Astrocyte (in vitro differentiated cells and primary cell): ENCODE data around the gene ARHGAP19. TPM values are rescaled to one million over a fixed set of nuclear protein-coding genes. Genes with fewer than 3 reads are reported as not detected.

ENCODE experiments used
- DNase-seq: peaks from one replicate; pipeline ENCODE4 v3.0.0-alpha.2; 2010; ENCODE audit warnings: low read depth
- FAIRE-seq: peaks from 2 replicates; lab custom pipeline; 2011; peaks lifted over from hg19 to GRCh38; lab: Jason Lieb, UNC
- H2AFZ ChIP-seq: 2 replicates; pipeline ENCODE4 v1.6.0; 2012; ENCODE audit warnings: low read depth, low read length, inconsistent platforms
- H3K27ac ChIP-seq: 2 replicates; pipeline ENCODE4 v1.5.1; 2011; ENCODE audit warnings: low read depth, low read length, inconsistent platforms
- H3K27me3 ChIP-seq: 2 replicates; pipeline ENCODE4 v1.6.0; 2011; ENCODE audit warnings: low read length, inconsistent platforms; ENCODE audit not compliant: insufficient read depth
- H3K36me3 ChIP-seq: 2 replicates; pipeline ENCODE4 v1.5.1; 2011; ENCODE audit warnings: low read length, inconsistent platforms; ENCODE audit not compliant: insufficient read depth
- H3K4me1 ChIP-seq: 2 replicates; pipeline ENCODE4 v1.5.1; 2011; ENCODE audit warnings: low read length, inconsistent platforms; ENCODE audit not compliant: insufficient read depth
- H3K4me2 ChIP-seq: 2 replicates; pipeline ENCODE4 v1.6.0; 2012; ENCODE audit warnings: low read length, inconsistent platforms
- H3K4me3 ChIP-seq: 2 replicates; pipeline ENCODE4 v1.5.1; 2011; ENCODE audit warnings: low read depth, mild to moderate bottlenecking, low read length, inconsistent platforms; ENCODE audit not compliant: insufficient read depth
- H3K79me2 ChIP-seq: 2 replicates; pipeline ENCODE4 v1.6.0; 2012; ENCODE audit warnings: mild to moderate bottlenecking, low read length, inconsistent platforms; ENCODE audit not compliant: insufficient read depth
- H3K9ac ChIP-seq: 2 replicates; pipeline ENCODE4 v1.6.0; 2012; ENCODE audit warnings: mild to moderate bottlenecking, low read length, inconsistent platforms
- H3K9me3 ChIP-seq: 2 replicates; pipeline ENCODE4 v1.5.1; 2012; ENCODE audit warnings: low read depth, mild to moderate bottlenecking, low read length, inconsistent platforms; ENCODE audit not compliant: insufficient read depth
- H4K20me1 ChIP-seq: 2 replicates; pipeline ENCODE4 v1.6.0; 2012; ENCODE audit warnings: low read length, inconsistent platforms; ENCODE audit not compliant: insufficient read depth
- H3K27ac Mint-ChIP-seq: one replicate; pipeline ENCODE4 v1.8.0; 2021; ENCODE audit warnings: mild to moderate bottlenecking, mixed read lengths; ENCODE audit not compliant: unreplicated experiment
- H3K27me3 Mint-ChIP-seq: one replicate; pipeline ENCODE4 v1.8.0; 2021; ENCODE audit warnings: low read depth, mixed read lengths; ENCODE audit not compliant: unreplicated experiment
- H3K36me3 Mint-ChIP-seq: one replicate; pipeline ENCODE4 v1.8.0; 2021; ENCODE audit warnings: low read depth, mixed read lengths; ENCODE audit not compliant: unreplicated experiment
- H3K4me1 Mint-ChIP-seq: one replicate; pipeline ENCODE4 v1.8.0; 2021; ENCODE audit warnings: low read depth, mixed read lengths; ENCODE audit not compliant: unreplicated experiment
- H3K4me3 Mint-ChIP-seq: one replicate; pipeline ENCODE4 v1.8.0; 2021; ENCODE audit warnings: mild to moderate bottlenecking, moderate library complexity, mixed read lengths; ENCODE audit not compliant: unreplicated experiment
- H3K9me3 Mint-ChIP-seq: one replicate; pipeline ENCODE4 v1.8.0; 2021; ENCODE audit warnings: mild to moderate bottlenecking, mixed read lengths; ENCODE audit not compliant: unreplicated experiment
- EZH2 ChIP-seq: IDR thresholded peaks from 2 replicates; pipeline ENCODE4 v1.6.1; 2012; ENCODE audit warnings: mild to moderate bottlenecking, low read length, inconsistent platforms; ENCODE audit not compliant: insufficient read depth
- total RNA-seq: library from RNA; stranded (reverse); gene quantifications from 2 replicates; pipeline ENCODE4 v1.2.1, GENCODE V29; 2021
- TF ChIP-seq, protein P1 (sequence below): IDR thresholded peaks from 2 replicates; pipeline ENCODE4 v1.5.1; 2011; ENCODE audit warnings: low read depth, mild to moderate bottlenecking, inconsistent platforms, low read length, moderate library complexity; ENCODE audit not compliant: insufficient read depth

ARHGAP19 gene
- total RNA-seq, 1 donor from 2014 or later = 9.0 TPM

DNA sequence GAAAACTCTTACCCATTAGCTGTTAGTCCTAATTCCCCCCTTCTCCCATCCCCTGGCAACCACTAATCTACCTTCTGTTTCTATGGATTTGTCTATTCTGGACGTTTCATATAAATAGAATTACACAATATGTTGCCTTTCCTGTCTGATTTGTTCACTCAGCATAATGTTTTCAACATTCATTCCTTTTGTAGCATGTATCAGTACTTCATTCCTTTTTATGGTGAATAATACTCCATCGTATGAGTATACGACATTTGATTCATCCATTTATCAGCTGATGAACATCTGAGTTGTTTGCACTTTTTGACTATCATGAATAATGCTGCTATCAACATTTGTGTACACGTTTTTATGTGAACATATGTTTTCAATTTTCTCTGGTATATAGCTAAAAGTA is 22.2 kb upstream of the ARHGAP19 start:
- Histone ChIP-seq H3K9ac (no peak overlapping the region), H3K4me2 (no peak overlapping the region), H3K4me1 (peaks cover under 1% of the 10 kb centered on the region), H4K20me1 (no peaks in the 10 kb centered on the region), H3K27ac (no peak overlapping the region), H2AFZ (no peak overlapping the region), H3K4me3 (no peak overlapping the region), H3K36me3 (no peaks in the 10 kb centered on the region), H3K79me2 (no peaks in the 10 kb centered on the region), H3K27me3 (peaks cover 3% of the 10 kb centered on the region), H3K9me3 (no peaks in the 10 kb centered on the region)
- Mint-ChIP-seq H3K27ac (no peak overlapping the region), H3K27me3 (no peaks in the 10 kb centered on the region), H3K4me3 (no peak overlapping the region), H3K36me3 (no peaks in the 10 kb centered on the region), H3K4me1 (peaks cover 2% of the 10 kb centered on the region), H3K9me3 (no peaks in the 10 kb centered on the region)
- DNase-seq (no peak), FAIRE-seq (no peak)
- TF ChIP-seq EZH2 = no peak
- TF ChIP-seq, protein P1, sequence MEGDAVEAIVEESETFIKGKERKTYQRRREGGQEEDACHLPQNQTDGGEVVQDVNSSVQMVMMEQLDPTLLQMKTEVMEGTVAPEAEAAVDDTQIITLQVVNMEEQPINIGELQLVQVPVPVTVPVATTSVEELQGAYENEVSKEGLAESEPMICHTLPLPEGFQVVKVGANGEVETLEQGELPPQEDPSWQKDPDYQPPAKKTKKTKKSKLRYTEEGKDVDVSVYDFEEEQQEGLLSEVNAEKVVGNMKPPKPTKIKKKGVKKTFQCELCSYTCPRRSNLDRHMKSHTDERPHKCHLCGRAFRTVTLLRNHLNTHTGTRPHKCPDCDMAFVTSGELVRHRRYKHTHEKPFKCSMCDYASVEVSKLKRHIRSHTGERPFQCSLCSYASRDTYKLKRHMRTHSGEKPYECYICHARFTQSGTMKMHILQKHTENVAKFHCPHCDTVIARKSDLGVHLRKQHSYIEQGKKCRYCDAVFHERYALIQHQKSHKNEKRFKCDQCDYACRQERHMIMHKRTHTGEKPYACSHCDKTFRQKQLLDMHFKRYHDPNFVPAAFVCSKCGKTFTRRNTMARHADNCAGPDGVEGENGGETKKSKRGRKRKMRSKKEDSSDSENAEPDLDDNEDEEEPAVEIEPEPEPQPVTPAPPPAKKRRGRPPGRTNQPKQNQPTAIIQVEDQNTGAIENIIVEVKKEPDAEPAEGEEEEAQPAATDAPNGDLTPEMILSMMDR = no peak

DNA sequence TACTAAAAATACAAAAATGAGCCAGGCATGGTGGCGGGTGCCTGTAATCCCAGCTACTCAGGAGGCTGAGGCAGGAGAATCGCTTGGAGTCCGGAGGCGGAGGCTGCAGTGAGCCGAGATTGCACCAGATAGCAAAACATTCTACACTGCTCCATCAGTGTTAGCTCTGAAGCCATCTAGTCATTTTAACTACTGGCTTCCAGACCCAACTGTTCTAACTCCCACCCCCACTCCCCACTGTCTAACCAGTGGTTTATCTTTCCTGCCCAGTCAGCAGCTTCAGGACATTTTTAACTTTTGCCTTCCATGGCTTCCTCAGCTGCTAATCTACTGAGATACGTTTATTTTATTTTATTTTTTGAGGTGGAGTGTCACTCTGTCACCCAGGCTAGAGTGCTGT is 20.5 kb upstream of the ARHGAP19 start:
- H3K4me3 ChIP-seq = no peak overlapping the region
- H3K27ac ChIP-seq = no peak overlapping the region
- Mint-ChIP-seq H3K27me3 (no peaks in the 10 kb centered on the region), H3K4me3 (no peak overlapping the region), H3K27ac (no peak overlapping the region), H3K4me1 (no peaks in the 10 kb centered on the region), H3K36me3 (no peaks in the 10 kb centered on the region), H3K9me3 (no peaks in the 10 kb centered on the region)
- no peaks in the 10 kb centered on the region for H3K79me2 ChIP-seq
- no peak overlapping the region for H2AFZ ChIP-seq
- no peak for DNase-seq
- no peaks in the 10 kb centered on the region for H4K20me1 ChIP-seq
- TF ChIP-seq EZH2 = no peak
- TF ChIP-seq, protein P1 = no peak
- no peak overlapping the region for H3K9ac ChIP-seq
- no peaks in the 10 kb centered on the region for H3K9me3 ChIP-seq
- no peak for FAIRE-seq
- no peaks in the 10 kb centered on the region for H3K4me1 ChIP-seq
- H3K4me2 ChIP-seq = no peak overlapping the region
- peaks cover 3% of the 10 kb centered on the region for H3K27me3 ChIP-seq
- no peaks in the 10 kb centered on the region for H3K36me3 ChIP-seq

DNA sequence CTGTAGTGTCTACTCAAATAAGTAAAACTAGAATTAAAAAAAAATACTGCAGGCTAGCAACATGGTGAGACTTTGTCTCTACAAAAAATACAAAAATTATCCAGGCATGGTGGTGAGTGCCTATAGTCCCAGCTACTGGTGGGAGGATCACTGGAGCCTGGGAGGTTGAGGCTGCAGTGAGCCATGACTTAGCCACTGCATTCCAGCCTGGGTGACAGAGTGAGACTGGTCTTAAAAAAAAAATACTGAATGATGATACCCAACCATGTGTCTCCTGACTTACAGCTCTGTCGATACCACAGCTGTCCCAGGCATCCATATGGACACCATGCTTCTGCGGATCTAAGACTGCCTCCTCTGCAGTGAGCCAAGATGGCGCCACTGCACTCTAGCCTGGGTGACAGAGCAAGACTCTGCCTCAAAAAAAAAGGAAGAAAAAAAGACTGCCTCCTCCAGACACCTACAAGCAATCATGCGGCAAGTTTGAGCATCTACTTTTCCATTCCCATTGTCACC is 18.7 kb upstream of the ARHGAP19 start:
- H3K4me3 ChIP-seq = no peak overlapping the region
- H2AFZ ChIP-seq = no peak overlapping the region
- no peaks in the 10 kb centered on the region for H3K36me3 Mint-ChIP-seq
- no peaks in the 10 kb centered on the region for H3K36me3 ChIP-seq
- H3K27me3 Mint-ChIP-seq = no peaks in the 10 kb centered on the region
- no peaks in the 10 kb centered on the region for H3K9me3 ChIP-seq
- H3K4me3 Mint-ChIP-seq = no peak overlapping the region
- DNase-seq (no peak), FAIRE-seq (no peak)
- H3K4me1 Mint-ChIP-seq = no peaks in the 10 kb centered on the region
- no peak overlapping the region for H3K9ac ChIP-seq
- no peak overlapping the region for H3K27ac ChIP-seq
- H3K27ac Mint-ChIP-seq = no peak overlapping the region
- H3K4me1 ChIP-seq = no peaks in the 10 kb centered on the region
- H3K27me3 ChIP-seq = no peaks in the 10 kb centered on the region
- H3K79me2 ChIP-seq = no peaks in the 10 kb centered on the region
- TF ChIP-seq, protein P1 = no peak
- TF ChIP-seq EZH2 = no peak
- no peaks in the 10 kb centered on the region for H4K20me1 ChIP-seq
- no peaks in the 10 kb centered on the region for H3K9me3 Mint-ChIP-seq
- H3K4me2 ChIP-seq = no peak overlapping the region
